Skin epidermis (tissue), 12 donors: ENCODE data around the gene VTCN1.
"Not testable (repeated sequence)": the region's sequence is repeated elsewhere in the genome, so short reads cannot be mapped to it uniquely, and the experiment has no call there.

Source experiments
- H3K27ac ChIP-seq, 21 experiments: fragments of 200-600 bp; sonication (generic) in 11 of 21; one replicate each; pipeline ENCODE4 v1.5.0; 2020; ENCODE audit warnings: mild to moderate bottlenecking in 3 of 21, inconsistent platforms in 2 of 21, moderate library complexity in 2 of 21
- H3K4me3 ChIP-seq, 7 experiments: fragments of 200-600 bp; sonication (generic) in 2 of 7; one replicate each; pipeline ENCODE4 v1.5.0; 2020; ENCODE audit warnings: inconsistent platforms in 2 of 7, mild to moderate bottlenecking in 2 of 7, moderate library complexity in 1 of 7

The VTCN1 gene, protein sequence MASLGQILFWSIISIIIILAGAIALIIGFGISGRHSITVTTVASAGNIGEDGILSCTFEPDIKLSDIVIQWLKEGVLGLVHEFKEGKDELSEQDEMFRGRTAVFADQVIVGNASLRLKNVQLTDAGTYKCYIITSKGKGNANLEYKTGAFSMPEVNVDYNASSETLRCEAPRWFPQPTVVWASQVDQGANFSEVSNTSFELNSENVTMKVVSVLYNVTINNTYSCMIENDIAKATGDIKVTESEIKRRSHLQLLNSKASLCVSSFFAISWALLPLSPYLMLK

DNA sequence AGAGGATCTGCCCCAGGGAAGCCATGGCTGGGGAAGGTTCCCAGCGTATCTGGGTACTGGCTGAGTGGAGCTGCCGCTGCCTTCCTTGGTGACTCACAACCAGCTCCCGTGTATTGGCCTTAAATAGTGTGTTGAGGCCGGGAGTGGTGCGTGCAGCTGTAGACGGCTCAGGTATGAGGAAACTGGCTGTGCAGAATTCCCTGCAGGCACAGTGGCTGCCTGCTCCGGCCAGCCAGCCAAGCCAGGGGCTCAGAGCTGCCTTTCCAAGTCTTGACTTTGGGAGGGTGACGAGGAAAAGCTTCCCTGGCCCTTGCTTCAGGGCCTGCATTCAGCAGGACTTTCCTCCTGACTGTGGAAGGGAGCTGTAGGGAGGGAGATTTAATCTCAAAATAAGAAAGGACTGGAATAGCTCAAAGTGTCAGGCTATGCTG, at the start of gene VTCN1:
VTCN1 (minus strand) TSS at position 97 of the 431 bp plus-strand sequence; CDS start at position 25, 72 bp downstream.
- Histone ChIP-seq H3K27ac (peak within 1 kb of the TSS in 3 of 21 experiments; percentile 20 to 44 (median 23)), H3K4me3 (no peak within 1 kb of the TSS)

DNA sequence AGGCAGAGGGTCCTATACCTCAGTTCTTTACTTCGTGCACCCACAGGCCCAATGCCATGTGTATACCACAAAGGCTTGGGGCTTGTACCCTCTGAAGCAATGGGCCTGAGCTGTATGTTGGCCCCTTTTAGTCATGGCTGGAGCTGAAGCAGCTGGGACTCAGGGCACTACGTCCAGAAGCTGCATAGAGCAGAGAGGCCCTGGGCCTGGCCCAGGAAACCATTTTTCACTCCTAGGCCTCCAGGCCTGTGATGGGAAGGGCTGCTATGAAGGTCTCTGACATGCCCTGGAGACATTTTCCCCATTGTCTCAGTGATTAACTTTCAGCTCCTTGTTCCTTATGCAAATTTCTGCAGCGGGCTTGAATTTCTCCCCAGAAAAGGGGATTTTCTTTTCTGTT, 48.1 kb upstream of the VTCN1 start:
- H3K27ac ChIP-seq: no peak overlapping the region
- H3K4me3 ChIP-seq: no peak overlapping the region

DNA sequence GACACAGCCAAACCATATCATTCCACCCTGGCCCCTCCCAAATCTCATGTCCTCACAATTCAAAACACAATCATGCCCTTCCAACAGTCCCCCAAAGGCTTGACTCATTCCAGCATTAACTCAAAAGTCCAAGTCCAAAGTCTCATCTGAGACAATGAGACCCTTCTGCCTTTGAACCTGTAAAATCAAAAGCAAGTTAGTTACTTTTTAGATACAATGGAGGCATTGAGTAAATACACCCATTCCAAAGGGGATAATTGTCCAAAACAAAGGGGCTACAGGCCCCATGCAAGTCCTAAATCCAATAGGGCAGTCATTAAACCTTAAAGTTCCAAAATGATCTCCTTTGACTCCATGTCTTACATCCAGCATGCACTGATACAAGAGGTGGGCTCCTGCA, 47.3 kb upstream of the VTCN1 start:
- not testable (repeated sequence) for H3K27ac ChIP-seq, H3K4me3 ChIP-seq

DNA sequence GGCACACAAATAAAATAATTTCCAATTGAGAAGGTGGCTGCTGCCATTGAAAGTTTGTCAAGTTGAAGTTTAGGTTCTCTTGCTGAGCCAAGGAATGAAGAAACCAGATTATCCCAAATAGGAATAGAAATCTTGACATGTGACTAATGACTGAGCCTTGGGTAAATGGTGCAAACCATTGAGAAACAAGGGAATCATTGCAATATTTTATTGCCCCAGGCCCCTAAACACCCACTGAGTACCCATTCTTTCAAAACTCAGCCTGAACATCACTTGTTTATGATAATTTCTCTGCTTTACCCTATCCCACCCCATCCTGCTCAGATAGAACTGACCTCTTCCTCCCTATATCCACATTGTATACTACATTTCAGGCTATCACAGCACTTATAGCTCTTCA, 46.6 kb upstream of the VTCN1 start:
- Histone ChIP-seq H3K4me3 (no peak overlapping the region), H3K27ac (no peak overlapping the region)

DNA sequence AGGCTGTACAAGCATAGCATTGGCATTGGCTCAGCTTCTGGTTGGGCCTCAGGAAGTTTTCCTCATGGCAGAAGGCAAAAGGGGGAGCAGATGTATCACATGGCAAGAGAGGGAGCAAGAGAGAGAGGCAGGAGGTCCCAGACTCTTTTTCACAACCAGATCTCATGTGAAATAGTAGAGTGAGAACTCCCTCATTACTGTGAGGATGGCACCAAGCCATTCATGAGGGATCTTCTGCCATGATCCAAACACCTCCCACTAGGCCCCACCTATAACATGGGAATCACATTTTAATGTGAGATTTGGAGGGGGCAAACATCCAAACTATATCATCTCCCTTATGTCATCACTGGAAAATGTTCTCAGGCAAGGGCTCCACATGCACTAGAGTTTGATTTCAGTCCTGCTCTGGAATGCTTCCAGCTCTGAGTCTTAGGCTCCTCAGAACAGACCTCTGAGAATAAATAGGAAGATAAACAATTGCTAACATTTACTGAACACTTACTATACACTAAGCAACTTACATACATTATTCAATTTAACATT, 39.4 kb upstream of the VTCN1 start:
- Histone ChIP-seq H3K27ac (no peak overlapping the region), H3K4me3 (no peak overlapping the region)

DNA sequence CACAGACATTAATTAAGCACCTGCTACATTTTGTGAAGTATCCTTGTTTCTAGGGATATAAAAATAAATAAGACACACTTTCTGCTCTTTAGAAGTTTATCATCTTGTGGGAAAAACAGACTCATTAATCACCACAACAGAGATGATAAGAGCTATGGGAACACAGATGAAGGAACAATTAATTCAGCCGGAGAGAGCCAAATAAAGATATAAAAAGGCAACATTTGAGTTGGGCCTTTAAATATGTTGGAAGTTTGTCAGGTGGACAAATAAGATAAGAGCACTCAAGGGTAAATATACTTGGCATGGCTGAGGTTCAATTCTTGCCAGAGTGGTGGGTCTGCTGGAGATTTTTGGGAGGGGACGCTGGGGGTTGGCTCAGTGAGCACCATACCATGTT, 34.2 kb upstream of the VTCN1 start:
- H3K27ac ChIP-seq: no peak overlapping the region
- H3K4me3 ChIP-seq: no peak overlapping the region

DNA sequence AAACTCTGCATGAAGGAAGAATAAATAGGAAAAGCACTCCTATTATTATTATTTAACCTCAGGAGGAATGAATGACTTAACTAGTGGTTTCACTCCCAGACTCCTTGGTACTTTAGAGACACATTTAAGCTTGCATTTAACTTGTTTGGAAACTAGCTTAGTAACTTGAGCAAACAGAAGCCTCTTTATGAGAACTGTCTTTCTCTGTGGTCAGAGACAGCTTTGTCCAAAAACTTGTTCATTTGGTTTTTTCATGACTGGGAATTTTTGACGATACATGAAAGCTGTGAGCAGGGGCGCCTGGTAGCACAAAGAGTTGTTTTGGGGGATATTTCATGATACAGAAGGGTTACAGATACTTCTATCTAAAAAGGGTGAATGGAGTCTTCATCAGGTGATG, 33.6 kb upstream of the VTCN1 start:
- H3K4me3 ChIP-seq: no peak overlapping the region
- no peak overlapping the region for H3K27ac ChIP-seq

DNA sequence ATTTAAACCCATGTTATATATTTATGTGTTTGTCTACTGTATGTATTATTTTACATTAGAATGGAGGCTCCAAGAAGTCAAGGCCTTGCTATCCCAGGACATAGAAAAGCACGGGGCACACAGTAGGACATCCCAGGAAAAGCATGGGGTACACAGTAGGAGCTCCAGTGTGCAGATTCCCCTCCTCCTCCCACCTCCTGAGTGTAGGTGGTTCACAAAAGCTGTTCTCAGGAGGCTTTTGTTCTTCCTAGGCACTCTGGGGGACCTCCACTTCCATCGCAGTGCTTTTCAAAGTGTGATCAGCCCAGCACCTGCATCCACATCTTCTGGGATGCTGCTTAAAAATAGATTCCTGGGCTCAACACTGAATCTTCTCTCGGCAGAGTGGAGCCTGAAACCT, 30.8 kb upstream of the VTCN1 start:
- H3K27ac ChIP-seq: no peak overlapping the region
- no peak overlapping the region for H3K4me3 ChIP-seq

DNA sequence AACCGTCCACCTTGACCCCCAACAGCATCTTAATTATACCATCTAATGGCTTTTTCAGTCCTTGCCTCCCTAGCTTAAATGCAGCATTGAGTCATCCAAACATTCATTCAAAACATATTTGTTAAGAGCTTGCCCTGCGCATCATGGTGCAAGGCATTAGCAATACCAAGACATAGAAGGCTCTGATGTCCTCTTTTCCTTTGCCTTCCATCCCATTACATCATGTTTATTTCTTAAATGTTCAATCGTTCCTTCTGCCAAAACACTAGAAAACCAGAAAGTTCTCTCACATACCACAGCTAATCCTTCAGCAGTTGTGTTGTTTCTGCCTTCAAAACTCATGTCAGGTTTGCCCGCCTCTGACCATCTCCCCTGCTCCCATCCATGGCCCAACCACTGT, 29.8 kb upstream of the VTCN1 start:
- H3K27ac ChIP-seq: no peak overlapping the region
- no peak overlapping the region for H3K4me3 ChIP-seq

DNA sequence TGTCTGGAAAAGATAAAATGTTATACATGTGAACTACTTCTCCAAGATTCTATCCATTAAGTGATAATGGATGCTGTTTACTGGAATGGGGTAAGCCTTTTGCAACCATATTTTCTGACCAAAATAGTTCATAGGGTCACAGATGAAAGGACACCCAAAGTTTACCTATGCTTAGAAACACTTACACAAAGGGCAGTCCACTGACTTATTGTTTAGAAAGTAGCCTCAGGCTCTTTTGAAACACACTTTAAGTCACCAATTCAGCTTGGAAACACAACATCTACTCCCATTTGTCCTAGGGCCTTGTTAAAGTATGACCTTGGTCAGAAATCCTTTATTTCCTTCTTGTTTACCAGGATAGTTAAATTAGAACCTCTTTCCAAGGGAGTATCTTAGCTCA, 28.7 kb upstream of the VTCN1 start:
- no peak overlapping the region for H3K4me3 ChIP-seq
- no peak overlapping the region for H3K27ac ChIP-seq

DNA sequence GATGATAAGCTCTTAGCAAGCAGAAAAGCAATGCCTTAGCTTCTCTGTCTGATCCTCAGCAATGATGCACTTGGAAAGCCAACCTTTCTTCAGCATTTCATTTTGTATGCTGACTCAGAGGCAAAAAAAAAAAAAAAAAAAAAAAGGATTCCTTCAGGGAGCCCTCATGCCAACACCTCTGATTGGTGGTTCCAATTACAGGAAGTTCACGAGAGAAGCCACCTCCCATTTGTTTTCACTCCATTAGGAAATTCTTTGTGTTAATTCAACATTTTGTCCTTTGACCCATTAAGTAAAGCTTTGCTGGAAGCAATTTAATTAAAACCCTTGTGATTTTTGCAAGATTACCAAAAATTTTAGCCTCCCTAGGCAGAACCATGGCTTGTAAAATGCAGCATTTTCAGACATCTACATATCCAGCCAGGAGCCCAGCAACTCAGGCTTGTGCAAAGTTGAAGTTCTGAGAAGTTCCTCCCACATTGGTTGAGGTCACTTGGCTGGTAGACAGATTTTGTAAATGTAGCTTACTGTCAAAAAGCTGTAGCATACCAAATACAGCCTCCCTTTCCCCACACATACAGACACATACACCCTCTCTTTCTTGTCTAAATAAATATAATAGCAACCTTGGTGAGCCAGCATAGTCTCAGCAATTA, 27.1 kb upstream of the VTCN1 start:
- H3K4me3 ChIP-seq: no peak overlapping the region
- H3K27ac ChIP-seq: no peak overlapping the region

DNA sequence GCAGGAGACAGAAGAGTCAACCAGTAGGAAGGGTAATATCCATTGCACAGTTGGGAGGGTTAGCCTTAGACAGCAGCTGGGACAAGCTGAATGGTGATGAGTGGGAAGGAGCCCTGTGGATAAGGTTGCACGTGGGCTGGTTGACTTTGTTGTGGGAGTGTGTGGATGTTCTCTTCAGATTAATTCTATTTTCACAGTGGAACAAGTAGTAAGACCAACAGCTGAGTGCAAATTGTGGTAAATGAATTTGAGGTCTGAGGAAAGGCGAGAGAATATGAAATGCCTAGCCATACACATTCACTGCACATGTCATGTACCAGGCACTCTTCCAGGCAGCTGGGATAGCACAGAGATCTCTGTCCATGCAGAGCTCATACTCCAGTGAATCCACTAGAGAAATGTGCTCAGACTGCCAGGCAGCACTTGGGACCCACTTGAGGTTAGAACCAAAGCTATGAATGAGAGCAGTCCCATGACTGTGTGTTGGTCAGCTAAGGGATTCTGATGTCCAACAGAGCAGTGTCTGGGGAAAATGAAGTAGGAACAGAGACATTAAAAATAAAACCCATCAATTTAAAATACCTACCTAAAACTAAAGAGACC, 25.2 kb upstream of the VTCN1 start:
- Histone ChIP-seq H3K27ac (no peak overlapping the region), H3K4me3 (no peak overlapping the region)

DNA sequence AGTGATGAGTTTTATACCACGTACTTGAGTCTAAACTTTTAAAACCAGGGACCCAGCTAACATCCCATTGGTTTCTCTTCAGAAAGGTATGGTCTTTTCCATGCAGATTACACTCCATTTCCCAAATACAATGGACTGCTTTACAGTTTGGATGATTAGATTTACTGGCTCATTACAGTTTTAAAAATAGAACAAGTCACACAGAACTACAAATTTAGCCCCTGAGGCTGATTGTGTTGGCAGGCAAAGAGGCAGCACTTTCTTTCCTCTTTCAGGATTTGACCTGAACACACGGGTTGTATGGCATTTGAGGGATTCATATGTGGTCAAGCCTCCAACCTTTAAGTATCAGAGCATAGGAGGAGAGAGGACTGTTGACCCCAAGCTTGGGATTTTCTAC, 21.8 kb upstream of the VTCN1 start:
- H3K4me3 ChIP-seq: no peak overlapping the region
- H3K27ac ChIP-seq: no peak overlapping the region

DNA sequence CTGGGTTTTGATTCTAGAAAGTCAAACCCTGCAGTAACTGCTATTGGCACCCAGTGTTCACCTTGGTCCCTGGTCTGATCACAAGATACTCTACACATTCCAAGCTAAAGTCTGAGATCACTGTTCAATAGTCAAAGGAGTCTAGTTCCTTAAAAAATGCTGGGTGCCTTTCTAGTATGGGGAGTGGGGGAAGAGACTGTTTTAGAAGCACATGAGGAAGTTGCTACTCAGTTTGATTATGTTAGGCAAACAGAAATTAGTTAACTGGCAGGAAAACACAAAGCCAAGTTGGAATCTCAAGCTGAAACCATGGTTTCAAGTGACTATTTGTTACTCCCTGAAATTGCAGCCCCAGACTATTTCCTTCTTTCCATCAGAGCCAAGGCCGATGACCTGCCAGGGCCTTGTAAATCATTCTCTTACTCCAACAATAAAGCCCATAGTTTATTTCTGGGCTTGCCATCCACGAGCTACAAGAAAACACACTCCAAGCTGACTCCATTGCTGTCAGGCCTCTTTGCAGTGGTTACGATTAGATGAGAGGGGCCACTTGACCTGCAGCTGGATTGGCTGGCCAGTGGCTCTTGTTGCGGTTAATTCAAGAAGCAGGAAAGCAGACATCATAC, 21.1 kb upstream of the VTCN1 start:
- H3K4me3 ChIP-seq: no peak overlapping the region
- H3K27ac ChIP-seq: no peak overlapping the region

DNA sequence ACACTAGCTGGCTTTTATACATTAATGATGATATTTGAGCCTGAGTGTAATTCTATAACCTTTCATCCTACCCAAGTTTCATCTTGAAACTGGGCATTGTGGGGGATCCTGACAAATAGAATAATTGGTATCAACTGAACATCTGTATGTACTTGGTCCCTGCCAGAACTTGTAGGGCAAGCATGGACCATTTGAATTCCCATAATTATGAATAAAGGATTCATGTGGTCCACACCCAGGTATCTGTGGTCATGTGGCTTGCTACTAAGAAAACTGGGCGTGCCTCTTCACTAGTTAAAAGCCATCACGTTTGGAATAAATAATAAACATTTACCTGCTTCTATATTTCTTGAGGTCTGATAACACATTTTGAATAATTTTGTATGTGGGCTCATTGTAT, 20.6 kb upstream of the VTCN1 start:
- H3K27ac ChIP-seq: no peak overlapping the region

DNA sequence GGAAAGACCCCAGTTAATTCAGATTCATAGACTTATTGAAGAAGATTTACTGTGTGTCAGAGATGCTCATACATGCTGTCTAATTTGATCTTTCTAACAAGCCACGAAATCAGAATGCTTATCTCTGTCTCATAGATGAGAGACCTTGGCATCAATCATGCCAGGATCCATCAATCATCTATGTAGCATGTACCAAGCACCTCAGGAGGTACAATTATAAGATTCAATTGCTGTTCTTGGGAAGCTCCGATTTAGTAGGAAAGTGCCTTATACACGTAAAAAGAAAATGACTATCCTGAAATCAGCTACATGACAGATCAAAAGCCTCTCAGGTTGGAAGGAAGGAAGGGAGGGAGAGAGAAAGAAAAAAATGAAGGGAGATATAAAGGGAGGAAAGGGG, 18.5 kb upstream of the VTCN1 start:
- no peak overlapping the region for H3K27ac ChIP-seq
- no peak overlapping the region for H3K4me3 ChIP-seq

More for the DNA sequence above, 20.6 kb upstream of the VTCN1 start:
- H3K4me3 ChIP-seq: no peak overlapping the region

DNA sequence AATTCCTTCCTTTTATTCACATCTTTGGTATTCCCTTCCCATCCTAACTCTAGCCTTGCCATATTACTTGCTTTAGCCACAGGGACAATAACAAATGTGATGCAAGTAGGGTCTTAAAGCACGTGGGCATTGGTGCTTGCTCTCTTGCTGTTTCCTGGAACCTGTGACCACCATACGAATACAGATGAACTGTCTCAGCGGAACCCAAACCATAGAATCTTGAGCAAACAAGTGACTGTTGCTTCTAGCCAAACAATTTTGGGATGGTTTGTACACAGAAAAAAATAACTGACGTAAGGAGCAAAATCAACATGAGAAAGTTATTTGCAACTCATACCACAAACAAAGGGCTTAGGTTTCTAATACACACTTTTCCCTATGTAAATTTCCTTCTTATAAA, 15.2 kb upstream of the VTCN1 start:
- Histone ChIP-seq H3K27ac (no peak overlapping the region), H3K4me3 (no peak overlapping the region)

DNA sequence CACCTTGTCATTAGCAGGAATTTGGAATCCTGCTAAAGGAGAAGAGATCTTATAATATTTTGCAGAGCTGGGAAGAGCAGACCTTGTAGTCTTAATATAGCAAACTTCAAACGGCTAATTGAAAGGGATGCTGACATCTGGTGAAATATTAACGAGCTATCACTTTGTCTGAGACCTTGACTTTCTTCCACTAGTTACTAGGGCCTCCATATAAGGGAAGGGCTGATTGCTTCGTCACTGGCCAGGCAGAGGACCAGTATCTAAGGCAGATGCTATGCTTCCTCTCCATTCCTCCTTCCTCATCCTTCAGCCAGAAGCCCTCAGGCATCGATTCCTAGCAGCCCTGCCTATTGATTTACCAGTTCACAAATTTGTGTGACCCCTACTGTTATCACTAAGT, 6.0 kb upstream of the VTCN1 start:
- H3K4me3 ChIP-seq: no peak overlapping the region
- no peak overlapping the region for H3K27ac ChIP-seq

DNA sequence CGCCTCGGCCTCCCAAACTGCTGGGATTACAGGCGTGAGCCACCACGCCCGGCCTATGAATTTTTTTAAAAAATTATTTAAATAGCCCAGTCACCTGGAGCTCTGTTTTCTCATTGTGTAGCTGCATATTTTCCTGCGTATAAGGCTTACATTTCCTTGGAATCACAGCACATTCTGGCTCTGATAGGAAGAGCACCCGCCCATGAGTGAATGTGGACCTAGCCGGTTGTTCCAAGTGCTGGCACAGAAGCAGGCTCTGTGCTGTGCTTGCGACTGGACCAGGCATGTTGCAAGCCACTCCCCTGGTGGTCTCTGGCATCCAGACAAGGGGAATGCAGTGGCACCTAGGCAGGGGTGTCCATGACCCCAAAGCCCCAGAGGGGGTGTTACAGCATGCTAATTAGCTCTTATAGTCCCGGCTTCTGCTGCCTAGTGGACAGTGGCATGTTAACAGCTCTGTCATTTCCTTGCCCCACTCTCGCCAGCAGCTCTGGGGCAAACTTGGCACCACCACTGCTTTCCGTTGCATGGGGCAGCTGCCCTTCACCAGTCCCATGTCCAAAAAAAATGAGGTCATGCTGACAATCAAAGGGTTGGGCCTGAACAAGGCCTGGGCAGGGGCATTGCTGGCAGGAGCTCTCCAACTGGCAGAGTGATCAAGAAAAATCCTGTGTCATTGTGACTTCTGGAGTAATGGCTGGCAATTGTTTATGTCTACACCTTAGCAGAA, 5.2 kb upstream of the VTCN1 start:
- Histone ChIP-seq H3K4me3 (no peak overlapping the region), H3K27ac (no peak overlapping the region)

DNA sequence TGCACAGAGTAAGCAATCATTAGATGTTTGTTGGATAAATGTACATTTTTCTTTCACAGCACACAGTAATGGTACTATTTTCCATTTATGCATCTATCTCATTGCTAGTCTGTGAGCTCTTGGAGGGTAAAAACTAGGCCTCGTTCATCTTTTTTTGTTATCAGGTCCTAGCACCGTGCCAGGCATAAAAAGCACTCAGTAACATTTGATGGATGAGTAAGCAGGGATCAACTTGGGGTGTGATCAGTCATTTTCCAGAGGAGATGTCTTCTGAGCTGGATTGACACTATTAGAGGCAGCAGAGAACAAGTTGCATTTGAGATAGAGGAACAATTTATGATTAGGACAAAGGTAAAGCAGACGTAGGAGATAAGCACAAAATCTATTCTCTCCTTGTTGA, 4.3 kb upstream of the VTCN1 start:
- no peak overlapping the region for H3K27ac ChIP-seq

More for the DNA sequence above, 4.3 kb upstream of the VTCN1 start:
- no peak overlapping the region for H3K4me3 ChIP-seq
